ENCODE results near the gene ADAM8.

Gene ADAM8

DNA sequence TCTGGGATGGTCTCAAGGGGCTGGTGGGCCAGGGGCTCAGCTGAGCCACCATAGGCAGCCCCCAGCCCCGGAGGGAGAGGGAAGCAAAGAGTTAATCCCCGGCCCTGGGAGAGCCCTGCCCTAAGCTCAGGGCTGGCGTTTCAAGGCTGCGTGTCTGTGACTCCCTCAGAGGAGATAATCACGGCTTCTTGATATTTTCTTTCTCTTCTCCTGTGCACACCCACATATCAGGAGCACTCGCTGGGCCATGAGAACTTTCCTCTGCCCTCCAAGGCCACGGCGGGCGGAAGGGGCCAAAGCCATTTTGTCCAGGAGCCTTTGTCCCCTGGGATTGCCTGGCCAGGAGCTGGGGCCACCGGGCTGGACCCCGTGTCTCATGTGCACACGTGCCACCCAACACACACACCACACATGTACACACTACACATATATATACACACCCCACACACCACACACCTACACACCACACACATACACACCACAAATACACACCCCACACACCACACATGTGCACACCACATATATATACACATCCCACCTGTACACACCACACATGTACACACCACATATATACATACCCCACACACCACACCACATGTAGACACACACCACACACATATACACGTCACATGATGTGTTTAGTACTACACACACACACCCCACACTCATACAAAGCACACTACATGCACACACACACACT lies 22.1 kb downstream of the ADAM8 start:
- no peak for TF ChIP-seq CEBPB (IDR thresholded peaks at IDR 0.05)
- no peak for TF ChIP-seq YY1 (IDR thresholded peaks at IDR 0.05; ENCODE audit: low read depth)
- TF ChIP-seq TEAD4 (IDR thresholded peaks at IDR 0.05) = no peak
- no peak for TF ChIP-seq NFIC (IDR thresholded peaks at IDR 0.05)
- TF ChIP-seq TCF12 (IDR thresholded peaks at IDR 0.05; ENCODE audit: low read depth) = no peak
- TF ChIP-seq, protein P1, sequence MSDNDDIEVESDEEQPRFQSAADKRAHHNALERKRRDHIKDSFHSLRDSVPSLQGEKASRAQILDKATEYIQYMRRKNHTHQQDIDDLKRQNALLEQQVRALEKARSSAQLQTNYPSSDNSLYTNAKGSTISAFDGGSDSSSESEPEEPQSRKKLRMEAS (IDR thresholded peaks at IDR 0.05) = no peak
- no peak for TF ChIP-seq EP300 (IDR thresholded peaks at IDR 0.05; ENCODE audit: borderline replicate concordance)
- TF ChIP-seq RAD21 (IDR thresholded peaks at IDR 0.05; ENCODE audit: low read depth) = no peak
- TF ChIP-seq FOXM1 (IDR thresholded peaks at IDR 0.05; ENCODE audit: borderline replicate concordance, low read depth) = no peak
- TF ChIP-seq CREB1 (IDR thresholded peaks at IDR 0.05; ENCODE audit: low read depth) = no peak
- TF ChIP-seq, protein P2, sequence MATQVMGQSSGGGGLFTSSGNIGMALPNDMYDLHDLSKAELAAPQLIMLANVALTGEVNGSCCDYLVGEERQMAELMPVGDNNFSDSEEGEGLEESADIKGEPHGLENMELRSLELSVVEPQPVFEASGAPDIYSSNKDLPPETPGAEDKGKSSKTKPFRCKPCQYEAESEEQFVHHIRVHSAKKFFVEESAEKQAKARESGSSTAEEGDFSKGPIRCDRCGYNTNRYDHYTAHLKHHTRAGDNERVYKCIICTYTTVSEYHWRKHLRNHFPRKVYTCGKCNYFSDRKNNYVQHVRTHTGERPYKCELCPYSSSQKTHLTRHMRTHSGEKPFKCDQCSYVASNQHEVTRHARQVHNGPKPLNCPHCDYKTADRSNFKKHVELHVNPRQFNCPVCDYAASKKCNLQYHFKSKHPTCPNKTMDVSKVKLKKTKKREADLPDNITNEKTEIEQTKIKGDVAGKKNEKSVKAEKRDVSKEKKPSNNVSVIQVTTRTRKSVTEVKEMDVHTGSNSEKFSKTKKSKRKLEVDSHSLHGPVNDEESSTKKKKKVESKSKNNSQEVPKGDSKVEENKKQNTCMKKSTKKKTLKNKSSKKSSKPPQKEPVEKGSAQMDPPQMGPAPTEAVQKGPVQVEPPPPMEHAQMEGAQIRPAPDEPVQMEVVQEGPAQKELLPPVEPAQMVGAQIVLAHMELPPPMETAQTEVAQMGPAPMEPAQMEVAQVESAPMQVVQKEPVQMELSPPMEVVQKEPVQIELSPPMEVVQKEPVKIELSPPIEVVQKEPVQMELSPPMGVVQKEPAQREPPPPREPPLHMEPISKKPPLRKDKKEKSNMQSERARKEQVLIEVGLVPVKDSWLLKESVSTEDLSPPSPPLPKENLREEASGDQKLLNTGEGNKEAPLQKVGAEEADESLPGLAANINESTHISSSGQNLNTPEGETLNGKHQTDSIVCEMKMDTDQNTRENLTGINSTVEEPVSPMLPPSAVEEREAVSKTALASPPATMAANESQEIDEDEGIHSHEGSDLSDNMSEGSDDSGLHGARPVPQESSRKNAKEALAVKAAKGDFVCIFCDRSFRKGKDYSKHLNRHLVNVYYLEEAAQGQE (IDR thresholded peaks at IDR 0.05; ENCODE audit: low read depth) = no peak
- no peak for TF ChIP-seq EGR1 (IDR thresholded peaks at IDR 0.05)
- TF ChIP-seq, protein P3, sequence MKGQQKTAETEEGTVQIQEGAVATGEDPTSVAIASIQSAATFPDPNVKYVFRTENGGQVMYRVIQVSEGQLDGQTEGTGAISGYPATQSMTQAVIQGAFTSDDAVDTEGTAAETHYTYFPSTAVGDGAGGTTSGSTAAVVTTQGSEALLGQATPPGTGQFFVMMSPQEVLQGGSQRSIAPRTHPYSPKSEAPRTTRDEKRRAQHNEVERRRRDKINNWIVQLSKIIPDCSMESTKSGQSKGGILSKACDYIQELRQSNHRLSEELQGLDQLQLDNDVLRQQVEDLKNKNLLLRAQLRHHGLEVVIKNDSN (IDR thresholded peaks at IDR 0.05) = no peak
- no peak for TF ChIP-seq TAF1 (IDR thresholded peaks at IDR 0.05; ENCODE audit: low read depth)
- no peak for TF ChIP-seq ZBTB7A (IDR thresholded peaks at IDR 0.05; ENCODE audit: low read depth)

DNA sequence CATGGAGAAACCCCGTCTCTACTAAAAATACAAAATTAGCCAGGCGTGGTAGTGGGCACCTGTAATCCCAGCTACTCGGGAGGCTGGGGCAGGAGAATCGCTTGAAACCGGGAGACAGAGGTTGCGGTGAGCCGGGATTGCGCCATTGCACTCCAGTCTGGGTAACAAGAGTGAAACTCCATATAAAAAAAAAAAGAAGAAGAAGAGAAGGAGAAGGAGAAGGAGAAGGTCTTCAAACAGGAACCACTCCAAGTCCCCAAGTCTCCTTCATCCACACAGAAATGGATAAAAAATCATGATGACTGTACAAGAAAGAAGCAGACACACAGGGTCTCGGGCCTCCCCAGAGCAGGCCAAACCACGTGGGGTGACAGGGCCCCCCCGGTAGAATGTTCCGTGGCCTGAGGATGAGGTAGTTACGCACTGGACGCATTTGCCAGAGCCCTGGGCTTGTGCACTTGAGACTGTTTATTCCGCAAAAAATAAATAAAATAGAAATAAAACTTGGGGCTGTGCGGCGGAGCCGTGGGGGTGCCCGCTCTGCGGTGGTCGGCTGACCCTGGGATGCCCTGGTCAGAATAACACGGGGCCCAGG lies 23.2 kb downstream of the ADAM8 start:
- TF ChIP-seq CEBPB (IDR thresholded peaks at IDR 0.05) (no peak), EP300 (IDR thresholded peaks at IDR 0.05; ENCODE audit: borderline replicate concordance) (no peak), NFIC (IDR thresholded peaks at IDR 0.05) (no peak), CREB1 (IDR thresholded peaks at IDR 0.05; ENCODE audit: low read depth) (no peak), RAD21 (IDR thresholded peaks at IDR 0.05; ENCODE audit: low read depth) (no peak), YY1 (IDR thresholded peaks at IDR 0.05; ENCODE audit: low read depth) (no peak), TEAD4 (IDR thresholded peaks at IDR 0.05) (no peak), TCF12 (IDR thresholded peaks at IDR 0.05; ENCODE audit: low read depth) (no peak)
- TF ChIP-seq, protein P3 (IDR thresholded peaks at IDR 0.05) = no peak
- TF ChIP-seq, protein P1 (IDR thresholded peaks at IDR 0.05) = no peak

DNA sequence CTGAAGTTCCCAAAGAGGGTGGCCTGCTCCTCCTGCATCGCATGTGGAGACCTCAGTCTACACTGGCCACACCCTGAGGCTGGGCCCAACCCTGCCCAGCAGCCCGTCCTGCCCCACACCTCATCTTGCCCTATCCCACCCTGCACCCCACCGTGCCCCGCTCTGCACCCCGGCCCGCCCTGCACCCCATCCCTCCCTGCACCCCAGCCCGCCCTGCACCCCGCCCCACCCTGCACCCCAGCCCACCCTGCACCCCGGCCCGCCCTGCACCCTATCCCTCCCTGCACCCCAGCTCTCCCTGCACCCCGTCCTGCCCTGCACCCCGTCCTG lies 24.5 kb downstream of the ADAM8 start:
- TF ChIP-seq CEBPB (IDR thresholded peaks at IDR 0.05) (no peak), RAD21 (IDR thresholded peaks at IDR 0.05; ENCODE audit: low read depth) (no peak), YY1 (IDR thresholded peaks at IDR 0.05; ENCODE audit: low read depth) (no peak), EP300 (IDR thresholded peaks at IDR 0.05; ENCODE audit: borderline replicate concordance) (no peak), EGR1 (IDR thresholded peaks at IDR 0.05) (no peak), TCF12 (IDR thresholded peaks at IDR 0.05; ENCODE audit: low read depth) (no peak), TAF1 (IDR thresholded peaks at IDR 0.05; ENCODE audit: low read depth) (no peak), TEAD4 (IDR thresholded peaks at IDR 0.05) (no peak), ZBTB7A (IDR thresholded peaks at IDR 0.05; ENCODE audit: low read depth) (no peak)
- TF ChIP-seq, protein P3 (IDR thresholded peaks at IDR 0.05) = no peak
- TF ChIP-seq, protein P2 (IDR thresholded peaks at IDR 0.05; ENCODE audit: low read depth) = no peak

DNA sequence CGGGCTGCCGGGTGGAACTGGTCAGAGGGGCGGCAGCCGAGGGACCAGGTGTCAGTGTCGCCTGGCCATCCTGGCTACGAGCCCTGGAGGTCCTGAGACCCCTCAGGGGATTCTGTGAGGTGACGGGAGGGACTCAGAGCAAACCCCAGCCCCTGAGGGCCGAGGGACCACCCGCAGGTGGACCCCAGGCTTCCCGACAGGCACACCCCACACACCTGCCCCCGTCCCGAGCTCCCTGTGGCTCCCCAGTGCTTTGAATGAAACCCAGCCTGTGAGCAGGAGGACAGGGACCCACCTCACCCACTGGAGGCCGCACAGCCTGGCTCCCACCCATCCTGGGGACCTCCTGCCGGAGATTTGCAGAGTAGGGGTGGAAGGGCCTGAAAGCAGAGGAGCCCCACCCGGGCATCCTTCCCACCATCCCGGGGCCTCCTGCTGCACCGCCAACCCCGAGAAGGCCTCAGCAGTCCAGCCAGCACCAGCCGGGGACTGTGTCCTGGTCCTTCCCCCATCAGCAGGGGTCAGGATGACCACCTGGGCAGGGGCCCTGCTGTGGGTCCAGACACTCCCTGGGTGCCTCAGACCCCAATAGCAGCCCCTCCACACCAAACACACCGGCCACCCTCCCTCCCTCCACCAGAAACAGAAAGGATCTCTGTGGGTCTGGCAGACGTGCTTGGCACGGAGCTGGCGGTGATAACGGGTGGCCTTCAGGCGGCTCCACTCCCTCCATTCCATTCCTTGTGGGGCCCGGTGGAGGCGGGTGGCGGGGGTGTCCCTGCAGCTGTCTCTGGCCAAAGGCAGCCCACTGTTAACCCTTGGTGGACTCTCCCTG lies 25.1 kb downstream of the ADAM8 start:
- no peak for TF ChIP-seq ZBTB7A (IDR thresholded peaks at IDR 0.05; ENCODE audit: low read depth)
- TF ChIP-seq, protein P3 (IDR thresholded peaks at IDR 0.05) = no peak

All from Ishikawa (cell line).